Activated effector memory CD4-positive, alpha-beta T cell treated with anti-CD3 and anti-CD28 coated beads, Interleukin-2, amount 50 U/mL, for 16 hours (primary cell): Measurements from ENCODE around the gene PLGRKT.
"Not testable (repeated sequence)": the region's sequence is repeated elsewhere in the genome, so short reads cannot be mapped to it uniquely, and the experiment has no call there.

Source experiments
- DNase-seq: peaks from one replicate; pipeline ENCODE4 v3.0.0-alpha.2; 2020

The PLGRKT gene

GRCh38 chr9:5437254-5438216 lies at the start of gene PLGRKT:
Gene PLGRKT, minus strand, starts transcription at chr9:5437925. Its CDS starts 5,948 bp downstream, at chr9:5431977.
- DNase-seq = peak; percentile 97

GRCh38 chr9:5486988-5487387 lies 49.3 kb upstream of the PLGRKT start:
- no peak for DNase-seq

- DNase-seq = no peak
Observed at GRCh38 chr9:5485378-5486085, 47.8 kb upstream of the PLGRKT start.

DNA sequence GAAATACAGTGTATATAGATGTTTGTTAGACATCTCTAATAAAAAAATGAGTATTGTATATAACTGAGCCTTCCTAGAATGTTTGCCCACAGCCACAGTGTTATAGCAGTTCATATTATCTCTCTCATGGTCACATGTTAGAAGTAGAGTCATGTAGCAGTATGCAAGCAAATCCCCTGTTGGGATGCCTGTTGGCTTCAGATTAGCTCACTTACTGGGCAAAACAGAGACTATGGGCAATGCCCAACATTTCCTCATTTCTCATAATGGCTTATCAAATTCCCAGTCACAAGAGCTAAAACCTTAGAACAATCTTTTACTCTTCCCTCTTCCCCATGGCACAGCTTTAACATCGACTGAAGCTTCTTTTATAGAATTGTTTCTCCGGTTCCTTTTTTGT lies 45.6 kb upstream of the PLGRKT start:
- DNase-seq = no peak

GRCh38 chr9:5482194-5482593 lies 44.5 kb upstream of the PLGRKT start:
- DNase-seq = no peak

- DNase-seq = no peak
Observed at GRCh38 chr9:5481322-5482040, 43.8 kb upstream of the PLGRKT start.

DNA sequence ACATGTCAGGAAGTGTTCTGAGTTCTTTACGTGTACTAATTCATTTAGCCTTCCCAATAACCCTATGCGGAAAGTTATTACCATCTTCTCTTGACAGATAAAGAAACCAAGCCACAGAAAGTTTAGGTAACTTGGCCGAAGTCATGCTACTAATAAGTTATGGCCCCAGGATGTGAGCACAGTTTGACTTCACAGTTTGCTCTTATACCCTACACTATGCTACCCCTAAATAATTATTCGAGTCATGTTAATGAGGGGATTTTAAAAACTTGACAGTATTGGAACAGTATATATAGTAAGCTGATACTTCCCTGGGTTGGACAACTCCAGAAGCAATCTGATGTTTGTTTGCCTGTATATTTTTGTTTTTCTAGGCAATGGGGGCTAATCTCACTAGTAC lies 43.2 kb upstream of the PLGRKT start:
- no peak for DNase-seq

DNA sequence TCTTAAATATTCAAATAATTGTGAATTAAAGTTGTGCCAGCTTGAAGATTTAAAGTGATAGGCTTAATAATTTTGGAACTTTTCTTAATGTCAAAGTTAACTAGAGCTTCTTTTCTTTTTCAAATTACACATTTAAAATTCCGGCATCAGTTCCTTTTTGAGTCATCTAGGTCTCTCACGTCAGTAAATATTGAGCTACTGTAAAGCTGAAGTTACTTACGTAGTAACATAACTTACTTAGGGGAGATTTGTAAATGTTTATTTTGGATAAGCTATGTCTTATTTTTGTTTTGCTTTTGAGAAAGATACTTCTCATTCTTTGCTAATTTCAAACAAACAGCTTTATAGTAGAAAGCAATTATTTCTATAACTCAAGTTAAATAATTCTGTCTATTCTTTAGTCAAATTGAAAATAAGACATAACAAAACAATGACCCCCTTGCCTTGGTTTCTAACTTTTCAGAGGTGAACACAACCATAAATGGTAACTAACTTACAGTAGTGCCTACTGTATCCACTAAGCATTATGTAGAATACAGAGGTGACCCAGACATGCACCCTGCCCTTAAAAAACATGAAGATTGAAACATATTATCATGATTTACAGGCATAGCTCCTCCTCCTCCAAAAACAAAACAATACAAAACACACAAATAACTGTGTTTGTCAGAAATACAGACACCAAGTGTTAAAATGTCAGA lies 42.4 kb upstream of the PLGRKT start:
- DNase-seq = no peak

DNA sequence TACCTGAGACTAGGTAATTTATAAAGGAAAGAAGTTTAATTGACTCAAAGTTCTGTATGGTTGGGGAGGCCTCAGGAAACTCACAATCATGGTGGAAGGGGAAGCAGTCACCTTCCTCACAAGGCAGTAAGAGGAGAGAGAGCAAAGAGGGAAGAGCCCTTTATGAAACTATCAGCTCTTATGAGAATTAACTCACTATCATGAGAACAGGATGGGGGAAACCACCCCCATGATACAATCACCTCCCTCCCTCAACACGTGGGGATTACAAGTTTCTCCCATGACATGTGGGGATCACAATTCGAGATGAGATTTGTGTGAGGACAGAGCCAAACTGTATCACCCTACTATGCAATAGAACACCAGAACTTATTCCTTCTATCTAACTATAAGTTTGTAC lies 40.5 kb upstream of the PLGRKT start:
- DNase-seq = no peak

DNA sequence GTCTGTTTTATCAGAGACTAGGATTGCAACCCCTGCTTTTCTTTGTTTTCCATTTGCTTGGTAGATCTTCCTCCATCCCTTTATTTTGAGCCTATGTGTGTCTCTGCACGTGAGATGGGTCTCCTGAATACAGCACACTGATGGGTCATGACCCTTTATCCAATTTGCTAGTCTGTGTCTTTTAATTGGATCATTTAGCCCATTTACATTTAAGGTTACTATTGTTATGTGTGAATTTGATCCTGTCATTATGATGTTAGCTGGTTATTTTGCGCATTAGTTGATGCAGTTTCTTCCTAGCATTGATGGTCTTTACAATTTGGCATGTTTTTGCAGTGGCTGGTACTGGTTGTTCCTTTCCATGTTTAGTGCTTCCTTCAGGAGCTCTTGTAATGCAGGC lies 37.9 kb upstream of the PLGRKT start:
- DNase-seq = not testable (repeated sequence)

- no peak for DNase-seq
Observed at GRCh38 chr9:5470816-5471215, 33.1 kb upstream of the PLGRKT start.

- no peak for DNase-seq
Observed at GRCh38 chr9:5470122-5470521, 32.4 kb upstream of the PLGRKT start.

- no peak for DNase-seq
Observed at GRCh38 chr9:5468850-5469249, 31.1 kb upstream of the PLGRKT start.

DNA sequence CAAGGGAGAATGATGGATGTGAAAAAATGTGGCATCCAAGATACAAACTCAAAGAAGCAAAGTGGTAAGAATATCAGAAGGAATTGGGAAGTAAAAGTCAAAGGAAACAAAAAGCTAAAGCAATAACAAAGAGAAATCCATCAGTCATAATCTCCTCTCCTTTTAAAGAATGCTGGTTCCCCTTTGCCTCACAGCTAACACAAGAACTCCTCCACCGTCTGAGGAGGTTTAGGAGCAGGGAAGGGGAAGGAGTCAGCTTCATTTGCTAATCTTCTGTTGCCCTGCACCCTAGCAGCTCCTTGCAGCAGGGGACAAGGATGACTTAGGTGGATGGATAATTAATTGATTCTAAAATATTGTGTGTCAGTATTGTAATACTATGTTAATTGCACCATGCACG lies 29.0 kb upstream of the PLGRKT start:
- DNase-seq = no peak

DNA sequence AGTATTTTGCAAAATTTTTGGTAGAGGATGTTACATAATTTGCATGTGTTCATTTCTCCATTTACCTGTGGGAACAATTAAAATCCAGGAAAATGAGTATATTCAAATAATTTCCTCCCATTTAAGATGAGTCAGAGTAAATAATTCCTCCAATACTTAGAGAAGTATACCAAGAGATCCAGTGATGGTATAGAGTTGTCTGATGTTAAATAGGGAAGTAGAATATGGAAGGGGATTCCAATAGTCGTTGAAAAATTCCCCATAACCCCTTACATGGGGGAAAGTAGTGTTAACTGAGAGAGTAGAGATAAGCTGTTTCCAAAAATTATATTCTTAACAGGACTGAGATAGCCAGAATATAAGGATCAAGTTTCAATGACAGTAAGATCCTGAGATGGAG lies 28.3 kb upstream of the PLGRKT start:
- no peak for DNase-seq

- not testable (repeated sequence) for DNase-seq
Observed at GRCh38 chr9:5464831-5465330, 27.2 kb upstream of the PLGRKT start.

- no peak for DNase-seq
Observed at GRCh38 chr9:5460157-5460556, 22.4 kb upstream of the PLGRKT start.

- DNase-seq = no peak
Observed at GRCh38 chr9:5459289-5459829, 21.6 kb upstream of the PLGRKT start.

- no peak for DNase-seq
Observed at GRCh38 chr9:5455181-5455580, 17.5 kb upstream of the PLGRKT start.

DNA sequence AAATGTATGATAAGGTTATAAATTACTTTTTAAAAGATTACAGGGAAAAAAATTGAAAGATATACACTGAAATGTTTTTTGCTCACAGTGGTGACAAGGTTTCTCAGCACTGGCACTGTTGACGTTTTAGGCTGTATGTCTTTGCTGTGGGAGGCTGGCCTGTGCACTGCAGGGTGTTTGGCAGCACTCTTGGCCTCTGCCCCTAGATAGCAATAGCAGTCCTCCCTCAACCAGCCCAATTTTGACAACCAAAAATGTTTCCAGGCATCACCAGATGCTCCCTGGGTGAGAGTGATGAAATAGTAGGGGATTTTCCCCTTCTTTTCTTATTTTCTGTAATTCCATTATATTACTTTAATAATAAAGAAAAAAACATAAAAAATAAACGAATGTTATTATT lies 15.9 kb upstream of the PLGRKT start:
- no peak for DNase-seq

GRCh38 chr9:5453004-5453403 lies 15.3 kb upstream of the PLGRKT start:
- DNase-seq = no peak

DNA sequence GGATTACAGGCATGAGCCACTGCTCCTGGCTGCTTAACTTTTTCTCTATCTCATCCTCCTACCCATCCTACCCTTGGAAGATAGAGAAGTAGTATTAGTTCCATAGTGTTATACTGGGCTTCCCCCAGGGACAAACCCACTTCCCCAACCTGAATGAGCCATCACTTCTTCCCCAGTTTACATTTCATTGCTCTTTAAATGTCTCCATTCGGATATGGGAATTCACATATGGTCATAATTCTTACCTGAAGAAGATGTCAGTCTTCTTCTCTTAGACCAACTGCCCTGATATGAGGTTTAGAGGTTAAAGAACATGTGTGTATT lies 14.5 kb upstream of the PLGRKT start:
- DNase-seq = no peak
